CD8-positive, alpha-beta memory T cell (primary cell): ENCODE results near the gene HYAL4. TPM values are rescaled to one million over a fixed set of nuclear protein-coding genes. Genes with fewer than 3 reads are reported as not detected.

ENCODE experiments used
- CTCF ChIA-PET: fragments of 350-600 bp; sonication (Branson Sonifier 250); formaldehyde crosslinking; loops from one replicate; lab custom pipeline; 2021; ENCODE audit warnings: antibody characterized with exemption; lab: Charles Lee
- POLR2A ChIA-PET: fragments of 350-600 bp; sonication (Branson Sonifier 250); formaldehyde crosslinking; loops from one replicate; lab custom pipeline; 2021; ENCODE audit warnings: antibody characterized with exemption; lab: Charles Lee
- DNase-seq, 5 donors: peaks; one replicate each; pipeline versions ENCODE4 v3.0.0 to v3.0.0-alpha.2; 2020 to 2022; ENCODE audit warnings: mixed read lengths in 1 of 5
- H3K27ac ChIP-seq: one replicate; pipeline ENCODE4 v1.7.0; 2013; ENCODE audit warnings: low read depth, mild to moderate bottlenecking, low read length, moderate library complexity
- H3K27me3 ChIP-seq: 2 replicates; pipeline ENCODE4 v1.7.0; 2013; ENCODE audit warnings: low read length, mild to moderate bottlenecking; ENCODE audit not compliant: insufficient read depth, poor library complexity, severe bottlenecking
- H3K36me3 ChIP-seq: 2 replicates; pipeline ENCODE4 v1.7.0; 2013; ENCODE audit warnings: mild to moderate bottlenecking, low read length, moderate library complexity; ENCODE audit not compliant: insufficient read depth
- H3K4me1 ChIP-seq: 2 replicates; pipeline ENCODE4 v1.7.0; 2013; ENCODE audit warnings: mild to moderate bottlenecking, low read length, moderate library complexity; ENCODE audit not compliant: insufficient read depth
- H3K4me3 ChIP-seq: 2 replicates; pipeline ENCODE4 v1.7.0; 2013; ENCODE audit warnings: mild to moderate bottlenecking, low read length
- H3K9me3 ChIP-seq: 2 replicates; pipeline ENCODE4 v1.7.0; 2013; ENCODE audit warnings: mild to moderate bottlenecking, low read length
- H3K27ac Mint-ChIP-seq, 8 donors: one replicate each; pipeline ENCODE4 v1.8.0; 2020 to 2021; ENCODE audit warnings: mixed read lengths in 8 of 8, mild to moderate bottlenecking in 6 of 8, inconsistent platforms in 3 of 8, moderate library complexity in 3 of 8
- H3K27me3 Mint-ChIP-seq, 2 donors: one replicate each; pipeline ENCODE4 v1.8.0; 2020 to 2021; ENCODE audit warnings: mixed read lengths in 2 of 2, mild to moderate bottlenecking in 1 of 2, moderate library complexity in 1 of 2
- H3K36me3 Mint-ChIP-seq, 3 donors: one replicate each; pipeline ENCODE4 v1.8.0; 2020 to 2021; ENCODE audit warnings: mixed read lengths in 3 of 3, inconsistent platforms in 1 of 3, mild to moderate bottlenecking in 1 of 3
- H3K4me1 Mint-ChIP-seq, 3 donors: one replicate each; pipeline ENCODE4 v1.8.0; 2020 to 2021; ENCODE audit warnings: mixed read lengths in 3 of 3, inconsistent platforms in 1 of 3, mild to moderate bottlenecking in 1 of 3
- H3K4me3 Mint-ChIP-seq, 7 donors: one replicate each; pipeline ENCODE4 v1.8.0; 2020 to 2021; ENCODE audit warnings: mixed read lengths in 7 of 7, mild to moderate bottlenecking in 6 of 7, moderate library complexity in 4 of 7, inconsistent platforms in 2 of 7
- H3K9me3 Mint-ChIP-seq, 5 donors: one replicate each; pipeline ENCODE4 v1.8.0; 2020 to 2022; ENCODE audit warnings: mixed read lengths in 5 of 5, mild to moderate bottlenecking in 3 of 5, moderate library complexity in 2 of 5, inconsistent platforms in 1 of 5
- polyA plus RNA-seq: library from polyadenylated mRNA; unstranded; fragments of 300-500 nt; fragmentation: Illumina TruSeq; gene quantifications from one replicate; pipeline ENCODE4 v1.2.3, GENCODE V29; 2021
- total RNA-seq, 2 experiments: library from RNA; stranded (reverse); gene quantifications; one replicate each; pipeline ENCODE4 v1.2.3, GENCODE V29; 2021

The HYAL4 gene
- total and polyA plus RNA-seq, 3 experiments from 2014 or later, result not detected

DNA sequence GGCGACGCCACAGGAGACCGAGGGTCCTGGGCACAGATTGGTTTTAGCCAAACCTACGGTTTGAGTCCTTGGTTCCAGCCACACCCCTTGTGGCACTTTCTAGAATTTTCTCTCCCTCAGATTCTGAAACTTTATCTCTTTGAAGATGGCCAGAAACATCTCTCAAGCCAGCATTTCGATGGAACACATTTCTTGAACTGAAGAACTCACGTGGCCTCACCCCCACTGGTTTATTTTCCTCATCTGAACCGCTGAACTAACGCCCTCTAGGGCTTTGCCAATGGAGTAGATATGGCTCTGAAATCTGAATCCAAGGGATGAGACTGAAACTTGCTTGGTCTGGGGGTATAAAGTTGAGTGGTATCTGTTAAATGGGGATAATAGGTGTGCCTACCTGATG lies 73.3 kb downstream of the HYAL4 start:
- Mint-ChIP-seq H3K27ac (no peak overlapping the region), H3K4me1 (no peaks in the 10 kb centered on the region)
- no peak for DNase-seq

DNA sequence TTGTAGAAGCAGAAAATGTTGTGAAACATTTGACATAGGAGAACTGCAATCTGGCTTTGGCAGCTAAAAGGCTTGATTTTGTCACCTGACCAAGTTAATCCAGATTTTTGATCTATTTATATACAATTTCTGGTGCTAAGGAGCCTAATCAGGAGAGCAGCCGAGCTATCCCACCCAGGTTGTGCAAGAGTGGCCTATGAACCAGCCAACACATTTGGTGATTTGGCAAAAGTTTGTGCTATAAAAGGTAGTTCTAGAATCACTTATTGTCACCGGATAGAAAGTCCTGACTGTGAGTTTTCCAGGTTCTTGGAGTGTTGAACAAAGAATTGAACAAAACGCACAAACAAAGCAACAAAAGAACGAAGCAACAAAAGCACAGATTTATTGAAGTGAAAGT lies 78.6 kb downstream of the HYAL4 start:
- no peak overlapping the region for H3K4me3 ChIP-seq
- Mint-ChIP-seq H3K4me3 (no peak overlapping the region), H3K4me1 (no peaks in the 10 kb centered on the region), H3K27me3 (no peaks in the 10 kb centered on the region), H3K9me3 (peaks cover 0 to 2% (median 0%) of the 10 kb centered on the region in 5 donors), H3K27ac (no peak overlapping the region), H3K36me3 (no peaks in the 10 kb centered on the region)
- no peak overlapping the region for H3K27ac ChIP-seq
- CTCF ChIA-PET, result no interaction called here
- H3K36me3 ChIP-seq, result no peaks in the 10 kb centered on the region
- POLR2A ChIA-PET, result no interaction called here
- no peaks in the 10 kb centered on the region for H3K4me1 ChIP-seq
- H3K27me3 ChIP-seq, result no peaks in the 10 kb centered on the region
- no peaks in the 10 kb centered on the region for H3K9me3 ChIP-seq
- DNase-seq, result no peak

More for the DNA sequence above, 73.3 kb downstream of the HYAL4 start:
- Mint-ChIP-seq H3K4me3 (no peak overlapping the region), H3K27me3 (peaks cover 0 to under 1% of the 10 kb centered on the region in 2 donors), H3K36me3 (no peaks in the 10 kb centered on the region), H3K9me3 (peaks cover 0 to 2% (median 0%) of the 10 kb centered on the region in 5 donors)
- no peak overlapping the region for H3K27ac ChIP-seq
- ChIA-PET POLR2A (no interaction called here), CTCF (no interaction called here)
- H3K27me3 ChIP-seq, result no peaks in the 10 kb centered on the region
- H3K4me3 ChIP-seq, result no peak overlapping the region
- no peaks in the 10 kb centered on the region for H3K9me3 ChIP-seq
- no peaks in the 10 kb centered on the region for H3K36me3 ChIP-seq
- no peaks in the 10 kb centered on the region for H3K4me1 ChIP-seq

GRCh38 chr7:123924941-123925340 lies 80.0 kb downstream of the HYAL4 start, which contains the start of gene SPAM1:
Gene SPAM1, plus strand, starts transcription at chr7:123925241. Its CDS starts 28,330 bp downstream, at chr7:123953571.
- ChIA-PET POLR2A (no interaction called here), CTCF (no interaction called here)
- H3K36me3 Mint-ChIP-seq, result no peaks in the 10 kb centered on the region

More at GRCh38 chr7:123924941-123925340, 80.0 kb downstream of the HYAL4 start, which contains the start of gene SPAM1:
- Mint-ChIP-seq H3K27me3 (no peaks in the 10 kb centered on the region), H3K27ac (no peak within 1 kb of the TSS), H3K4me3 (no peak within 1 kb of the TSS), H3K4me1 (no peaks in the 10 kb centered on the region), H3K9me3 (peaks cover 0 to 2% (median 0%) of the 10 kb centered on the region in 5 donors)
- Histone ChIP-seq H3K27me3 (no peaks in the 10 kb centered on the region), H3K36me3 (no peaks in the 10 kb centered on the region), H3K27ac (no peak within 1 kb of the TSS), H3K4me3 (no peak within 1 kb of the TSS), H3K9me3 (no peaks in the 10 kb centered on the region), H3K4me1 (no peaks in the 10 kb centered on the region)
- DNase-seq, result no peak

Other genes starting within 250 kb of the HYAL4 start
- gene ASB15, start 243.3 kb upstream of the HYAL4 start, total RNA-seq, result not detected
- 0.03 TPM for gene ASB15, start 243.3 kb upstream of the HYAL4 start, polyA plus RNA-seq
- not detected for gene LMOD2, start 189.3 kb upstream of the HYAL4 start, total RNA-seq
- gene LMOD2, start 189.3 kb upstream of the HYAL4 start, polyA plus RNA-seq, result not detected
- 1 to 10 TPM; 7.3 to 7.4 TPM for gene WASL, start 96.2 kb upstream of the HYAL4 start, total RNA-seq
- 2.8 TPM for gene WASL, start 96.2 kb upstream of the HYAL4 start, polyA plus RNA-seq
- not detected for gene SPAM1, start 80.1 kb downstream of the HYAL4 start, total RNA-seq
- gene SPAM1, start 80.1 kb downstream of the HYAL4 start, polyA plus RNA-seq, result not detected
- not detected for gene TMEM229A, start 187.9 kb downstream of the HYAL4 start, total RNA-seq
- gene TMEM229A, start 187.9 kb downstream of the HYAL4 start, polyA plus RNA-seq, result not detected